Stimulated activated CD4-positive, alpha-beta T cell treated with anti-CD3 and anti-CD28 coated beads, Interleukin-4, amount 100 ng/mL, for 48 hours (primary cell): ENCODE data around the gene TTC4.

ENCODE experiments used
- DNase-seq, 2 donors: peaks; one replicate each; pipeline ENCODE4 v3.0.0-alpha.2; 2020; ENCODE audit warnings: low read depth in 2 of 2

The TTC4 gene

GRCh38 chr1:54782156-54782555, 66.5 kb downstream of the TTC4 start:
- DNase-seq, result no peak

DNA sequence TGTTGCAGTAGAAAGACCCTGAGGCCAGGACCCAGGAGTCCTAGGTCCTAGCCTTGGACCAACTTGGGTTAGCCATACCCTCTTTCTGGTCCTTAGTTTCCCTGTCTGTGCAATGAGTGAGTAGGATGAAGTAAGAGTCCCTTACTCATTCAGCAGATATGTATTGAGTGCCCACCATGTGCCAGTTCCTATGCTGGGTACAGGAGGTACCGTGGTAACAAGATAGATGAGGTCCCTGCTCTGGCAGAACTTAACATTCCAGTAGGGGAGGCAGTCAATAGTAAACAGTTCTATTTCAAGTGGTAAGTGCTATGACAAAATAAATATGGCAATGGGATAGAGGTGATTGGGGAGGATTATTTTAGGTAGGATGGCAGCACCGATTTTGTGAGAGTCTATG, 66.9 kb downstream of the TTC4 start:
- no peak for DNase-seq

GRCh38 chr1:54784066-54784465, 68.4 kb downstream of the TTC4 start:
- DNase-seq, result no peak

DNA sequence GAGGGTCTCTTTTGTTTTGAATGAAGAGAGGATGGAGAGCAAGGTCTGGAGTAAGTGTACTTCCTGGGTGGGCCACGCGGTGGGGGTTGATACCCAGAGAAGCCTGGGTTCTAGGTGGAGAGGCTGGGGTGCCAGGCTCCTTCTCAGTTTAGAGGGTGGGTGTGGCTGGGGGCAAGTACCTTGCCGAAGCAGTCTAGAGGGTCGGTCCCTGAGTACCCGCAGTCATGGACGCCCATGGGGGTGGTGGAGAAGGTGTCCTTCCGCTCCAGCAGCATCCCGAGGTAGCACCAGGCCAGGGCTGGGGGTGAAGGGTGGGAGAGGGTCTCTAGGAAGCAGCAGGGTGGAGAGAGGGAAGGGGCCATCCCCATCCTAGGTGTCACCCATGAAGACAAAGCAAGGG, 71.1 kb downstream of the TTC4 start:
- DNase-seq, result no peak

DNA sequence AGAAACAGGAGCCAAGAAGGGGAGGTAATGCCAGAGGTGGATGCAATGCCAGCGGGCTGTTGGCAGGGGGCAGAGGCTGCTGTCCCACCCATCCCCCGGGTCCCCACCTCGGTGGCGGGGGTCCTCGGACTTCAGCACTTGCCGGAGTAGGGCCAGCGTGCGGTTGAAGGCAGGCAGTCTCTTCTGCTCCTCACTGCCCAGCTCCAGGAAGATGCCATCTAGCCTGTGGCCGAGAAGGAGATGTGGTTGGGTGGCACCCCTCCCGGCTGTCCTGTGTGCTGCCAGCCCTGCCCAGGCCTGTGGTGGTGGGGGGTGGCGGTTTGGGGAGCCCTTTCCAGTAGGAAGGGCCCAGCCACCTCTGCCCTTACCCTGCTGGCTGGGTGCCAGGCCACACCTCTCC, 71.9 kb downstream of the TTC4 start:
- DNase-seq, result no peak

GRCh38 chr1:54788459-54788858, 72.8 kb downstream of the TTC4 start:
- DNase-seq, result no peak

GRCh38 chr1:54791880-54792522, 76.3 kb downstream of the TTC4 start:
- DNase-seq, result peak; percentile 60 to 71
